CD4-positive, alpha-beta T cell treated with Interleukin-4 for 4 hours (primary cell): ENCODE data around the gene SLC24A4.

ENCODE experiments used
- DNase-seq: peaks from one replicate; pipeline ENCODE4 v3.0.0-alpha.2; 2020

SLC24A4 gene

DNA sequence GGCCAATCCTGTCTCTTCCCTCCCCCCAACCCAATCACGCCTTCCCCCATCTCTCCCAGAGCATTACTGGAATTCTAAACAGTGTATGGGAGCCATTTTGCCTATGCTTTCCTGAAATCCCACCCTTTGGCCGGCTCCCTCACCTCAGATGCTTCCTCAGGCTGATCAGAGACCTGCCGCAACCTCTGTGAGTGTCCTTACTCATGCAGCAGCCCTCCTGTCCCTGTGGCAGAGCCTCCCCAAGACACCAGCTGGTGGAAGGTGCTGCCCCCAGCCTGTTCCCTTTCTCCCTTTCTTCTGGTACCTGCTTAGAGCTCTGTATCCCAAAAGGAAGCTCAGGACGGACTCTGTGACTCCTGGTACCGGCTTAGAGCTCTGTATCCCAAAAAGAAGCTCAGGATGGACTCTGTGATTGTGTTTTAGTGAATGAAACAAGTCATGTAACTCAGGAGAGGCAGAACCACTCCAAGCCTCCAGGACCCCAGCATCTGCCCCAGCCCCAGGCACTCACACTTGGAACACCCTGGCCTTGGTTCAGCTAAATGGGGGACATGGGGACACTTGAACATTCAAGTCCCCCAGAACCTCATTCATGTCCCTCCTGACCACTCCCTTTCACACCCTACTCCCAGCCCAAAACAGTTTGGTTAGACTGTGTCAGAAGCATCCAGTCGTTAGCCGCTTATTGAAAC lies 161.3 kb downstream of the SLC24A4 start:
- DNase-seq: no peak

DNA sequence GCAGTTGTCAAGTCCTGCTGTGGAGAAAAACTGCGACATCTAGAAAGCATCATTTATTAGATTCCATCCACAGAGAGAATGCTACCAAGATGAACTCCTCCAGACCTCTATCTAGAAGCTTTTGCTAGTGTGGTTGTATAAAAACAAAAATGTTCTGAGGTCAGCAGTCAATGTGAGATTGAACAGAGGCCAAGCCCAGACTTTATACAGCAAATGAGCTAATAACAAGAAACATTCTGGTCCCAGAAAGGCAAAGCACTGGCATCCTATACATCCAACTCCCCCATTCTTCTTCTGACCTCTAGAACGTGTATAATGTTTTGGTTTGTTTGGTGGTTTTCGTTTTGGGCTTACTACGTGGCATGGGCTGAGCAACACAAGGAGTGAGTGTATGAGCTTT lies 163.9 kb downstream of the SLC24A4 start:
- no peak for DNase-seq

DNA sequence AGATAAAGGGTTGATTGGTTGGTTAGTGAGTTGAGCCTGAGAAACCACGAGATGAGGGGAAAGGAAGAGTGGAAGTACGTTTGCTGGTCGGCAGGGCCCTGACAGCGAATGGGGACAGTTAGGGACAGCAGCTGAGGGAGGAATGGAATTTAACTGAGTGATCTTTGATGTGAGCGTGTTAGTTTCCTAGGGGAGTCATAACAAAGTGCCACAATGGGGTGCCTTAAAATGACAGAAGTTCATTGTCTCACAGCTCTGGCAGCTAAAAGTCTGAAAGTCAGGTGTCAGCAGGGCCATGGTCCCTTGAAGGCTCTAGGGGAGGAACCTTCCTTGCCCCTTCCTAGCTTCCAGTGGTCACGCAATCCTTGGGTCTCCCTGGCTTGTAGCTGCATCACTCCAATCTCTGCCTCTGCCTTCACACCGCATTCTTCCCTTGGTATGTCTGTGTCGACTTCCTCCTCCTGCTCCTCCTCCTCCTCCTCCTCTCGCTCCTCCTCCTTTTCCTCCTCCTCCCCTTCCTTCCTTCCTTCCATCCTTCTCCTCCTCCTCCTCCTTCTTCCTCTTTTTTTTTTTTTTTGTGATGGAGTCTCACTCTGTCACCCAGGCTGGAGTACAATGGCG lies 164.7 kb downstream of the SLC24A4 start:
- no peak for DNase-seq

DNA sequence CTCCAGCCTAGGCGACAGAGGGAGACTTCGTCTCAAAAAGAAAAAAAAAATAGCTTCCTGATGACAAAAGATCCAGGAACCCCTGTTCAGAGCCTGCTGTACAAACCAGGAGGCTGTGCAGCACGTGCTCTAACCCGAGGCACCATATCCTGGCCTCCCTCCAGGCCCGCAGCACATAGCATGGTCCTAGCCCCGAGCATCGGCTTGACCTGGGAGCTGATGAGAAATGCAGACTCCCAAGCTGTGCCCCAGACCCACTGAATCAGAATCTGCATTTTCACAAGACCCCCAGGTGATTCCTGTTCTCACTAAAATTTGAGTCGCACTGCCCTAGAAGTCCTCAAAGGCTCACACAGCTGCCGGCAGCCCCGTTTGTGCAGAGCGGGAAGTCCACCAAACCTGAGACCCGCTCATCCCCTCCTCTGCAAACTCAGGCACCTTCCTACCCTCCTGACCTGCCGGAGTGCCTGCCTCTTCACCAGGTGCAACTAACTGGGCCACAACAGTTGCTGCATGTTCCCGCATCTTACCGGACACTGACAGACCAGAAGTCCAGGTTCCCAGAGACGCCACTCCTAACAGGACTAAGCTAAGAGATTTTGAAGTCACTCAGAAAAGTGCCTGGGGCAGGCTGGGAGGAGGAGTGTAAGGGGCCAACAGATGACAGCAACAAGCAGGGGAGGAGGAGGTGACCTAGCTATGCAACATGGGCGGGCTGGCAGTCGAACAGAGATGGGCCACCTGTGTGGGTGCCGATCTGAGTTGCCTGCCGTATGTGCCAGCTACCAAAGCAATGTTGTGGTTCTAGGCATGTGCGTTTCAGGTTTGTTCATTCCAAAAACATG lies 166.7 kb downstream of the SLC24A4 start:
- no peak for DNase-seq

DNA sequence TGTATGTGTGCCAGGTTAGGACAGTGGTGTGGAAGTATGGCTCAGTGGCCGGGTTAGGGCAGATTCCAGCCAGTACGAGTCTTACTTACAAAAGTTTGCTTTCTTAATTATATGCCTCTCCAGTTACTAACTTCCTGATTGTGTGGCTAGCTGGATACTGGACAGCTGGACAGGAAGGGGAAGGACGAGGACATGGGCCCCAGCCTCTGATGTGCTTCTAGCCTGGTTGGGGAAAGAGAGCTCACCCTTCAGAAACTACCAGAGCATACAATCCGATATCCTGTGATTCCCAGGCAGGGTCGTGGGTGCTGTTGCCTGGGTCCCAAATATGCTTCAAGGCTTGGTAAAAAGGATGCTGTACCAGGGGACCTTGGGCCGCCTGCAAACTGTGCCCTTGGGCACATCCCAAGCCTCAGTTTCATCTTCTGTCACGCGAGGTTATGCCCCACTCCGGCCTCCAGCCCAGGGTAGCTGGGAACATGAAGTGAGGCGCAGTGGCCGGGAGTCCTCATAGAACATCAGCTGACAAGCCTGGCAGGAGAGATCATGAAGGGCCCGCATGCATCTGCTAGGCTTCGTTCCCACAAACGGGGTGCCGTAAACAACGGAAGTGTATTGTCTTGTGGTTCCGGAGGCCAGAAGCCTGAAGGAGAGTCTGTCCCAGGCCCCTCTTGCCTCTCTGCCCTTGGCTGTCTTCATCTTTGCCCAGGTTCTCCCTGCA lies 167.4 kb downstream of the SLC24A4 start:
- DNase-seq: no peak

DNA sequence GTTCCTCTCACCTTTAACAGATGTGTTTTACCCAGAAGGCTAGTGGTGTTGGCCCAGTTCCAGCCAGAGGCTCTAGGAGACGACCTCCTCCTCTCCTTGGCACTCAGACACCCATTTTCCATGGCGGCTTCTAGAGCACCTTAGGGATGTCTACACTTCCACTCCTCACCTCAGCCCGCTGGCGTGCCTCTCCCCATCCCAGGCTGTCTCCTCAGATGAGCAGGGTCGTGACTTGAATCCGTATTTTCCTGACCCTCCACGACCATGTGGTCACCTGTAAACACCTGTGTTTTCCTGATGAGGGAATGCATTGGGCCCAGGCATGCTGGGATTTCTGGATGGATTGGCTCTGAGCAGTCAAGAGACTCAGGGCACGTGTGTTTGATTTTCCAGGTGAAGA lies 168.8 kb downstream of the SLC24A4 start:
- DNase-seq: no peak

DNA sequence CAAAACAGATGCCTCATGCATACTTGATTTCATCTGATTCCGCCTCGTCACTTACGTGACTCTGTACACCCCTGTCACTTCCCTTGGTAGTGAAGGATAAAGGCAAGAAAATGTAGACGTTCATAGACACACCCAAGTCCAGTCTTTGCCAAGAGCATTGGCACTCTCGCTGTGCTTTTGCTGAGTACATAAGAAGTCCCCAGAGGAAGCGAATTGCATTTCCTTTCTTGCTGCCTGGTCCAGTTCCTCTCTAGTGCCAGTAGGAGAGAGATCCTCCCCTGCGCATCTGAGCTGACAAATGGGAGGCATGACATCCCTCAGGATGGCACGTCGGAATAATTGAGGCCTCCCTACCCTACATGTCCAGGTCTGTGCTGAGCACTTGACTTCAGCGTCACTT lies 169.3 kb downstream of the SLC24A4 start:
- DNase-seq: no peak

DNA sequence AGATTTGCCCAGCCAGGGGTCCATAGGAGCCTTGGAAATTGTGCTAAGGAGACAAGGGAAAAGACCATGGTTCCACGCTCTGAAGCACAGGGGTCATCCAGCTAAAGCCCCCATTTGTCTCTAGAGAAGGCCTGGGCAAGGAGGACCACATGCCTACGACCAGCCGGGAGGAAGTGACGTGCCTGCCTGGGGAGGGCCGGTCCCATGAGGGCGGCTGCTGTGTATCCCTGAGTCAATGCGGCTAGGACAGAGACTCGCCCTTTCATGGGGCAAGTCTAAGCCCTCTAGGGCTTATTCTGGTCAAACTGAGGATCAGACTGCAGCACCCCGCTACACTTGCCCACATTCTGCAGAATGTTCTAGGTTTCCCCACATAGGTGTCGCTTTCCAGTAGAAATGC lies 170.1 kb downstream of the SLC24A4 start:
- no peak for DNase-seq

DNA sequence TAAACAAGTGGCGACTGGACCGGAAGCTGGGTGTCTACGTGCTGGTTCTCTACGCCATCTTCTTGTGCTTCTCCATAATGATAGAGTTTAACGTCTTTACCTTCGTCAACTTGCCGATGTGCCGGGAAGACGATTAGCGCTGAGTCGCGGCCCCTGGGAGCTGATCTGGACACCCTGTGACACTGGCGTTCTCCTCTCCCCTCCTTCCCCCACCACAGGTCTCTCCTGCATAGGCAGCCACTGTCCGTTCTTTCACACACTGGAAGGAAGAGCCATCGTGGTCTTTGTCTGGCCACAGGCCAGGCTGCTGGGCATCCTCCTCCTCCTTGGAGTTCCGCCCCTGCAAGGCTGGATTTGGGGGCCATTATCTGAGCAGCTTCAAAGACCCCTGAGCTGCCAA lies 170.5 kb downstream of the SLC24A4 start:
- DNase-seq: no peak

DNA sequence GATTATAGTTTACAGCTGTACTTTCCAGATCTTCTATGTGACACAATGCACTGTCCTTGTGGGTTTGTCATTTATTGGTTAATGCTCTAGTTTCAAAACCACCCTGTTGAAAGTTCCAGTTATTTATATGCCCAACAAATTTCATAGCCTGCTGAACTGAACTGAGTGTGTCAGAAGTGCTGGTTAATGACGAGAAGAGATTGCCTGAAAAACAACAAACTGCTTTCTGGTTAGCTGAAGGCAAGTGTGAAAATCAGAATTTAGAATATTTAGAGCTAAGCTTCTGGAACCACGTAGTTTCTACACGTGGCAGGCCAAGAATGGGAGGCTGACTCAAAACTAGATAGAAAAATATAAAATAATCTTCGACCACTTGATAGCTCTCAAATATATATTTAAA lies 171.5 kb downstream of the SLC24A4 start:
- no peak for DNase-seq

DNA sequence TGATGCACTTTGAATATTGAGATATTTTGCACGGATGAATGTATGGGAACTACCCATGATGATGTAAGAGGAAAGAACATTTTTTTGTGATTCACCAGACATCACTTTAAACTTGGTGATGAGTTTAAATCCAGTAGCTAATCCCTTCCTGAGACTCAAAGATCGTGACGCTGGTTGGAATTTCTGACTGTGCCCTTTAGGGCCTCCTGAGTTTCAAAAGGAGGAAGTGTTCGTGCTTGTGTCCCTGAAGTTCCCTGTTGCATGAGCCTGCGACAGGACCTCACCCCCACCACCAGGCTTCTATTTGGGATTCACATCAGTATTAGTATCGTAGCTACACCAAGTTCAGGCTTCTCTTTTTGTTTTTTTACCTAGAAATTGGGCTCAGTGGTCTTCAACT lies 172.1 kb downstream of the SLC24A4 start:
- no peak for DNase-seq

DNA sequence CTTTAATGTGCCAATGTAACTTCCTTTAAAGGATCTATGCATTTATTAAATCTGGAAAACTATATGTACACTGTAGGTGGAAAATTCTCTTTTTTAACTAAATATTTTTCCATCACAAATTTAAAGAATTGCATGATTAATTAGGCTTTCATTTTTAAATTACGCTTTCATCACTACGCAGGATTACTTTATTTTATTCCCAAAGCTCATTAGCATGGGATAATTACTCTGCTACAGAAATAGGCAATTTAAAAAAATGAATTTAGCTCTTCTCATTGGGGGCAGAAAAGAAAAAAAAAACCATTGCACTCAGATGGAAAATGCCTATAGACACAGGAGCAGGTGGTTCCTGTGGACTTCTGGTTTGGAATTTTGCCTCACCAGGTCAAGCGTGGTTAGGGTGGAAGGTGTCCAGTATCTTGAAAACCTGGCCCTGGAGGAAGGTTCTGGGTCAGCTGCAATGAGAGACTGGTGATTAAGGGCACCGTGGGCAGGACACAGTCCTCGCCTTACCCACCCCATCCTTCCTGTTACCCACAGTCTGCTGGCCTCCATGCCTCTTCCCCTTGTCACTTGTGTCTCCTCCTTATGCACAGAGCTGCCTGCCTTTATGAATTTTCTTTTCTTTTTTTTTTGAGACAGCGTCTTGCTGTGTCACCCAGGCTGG lies 173.4 kb downstream of the SLC24A4 start:
- no peak for DNase-seq

DNA sequence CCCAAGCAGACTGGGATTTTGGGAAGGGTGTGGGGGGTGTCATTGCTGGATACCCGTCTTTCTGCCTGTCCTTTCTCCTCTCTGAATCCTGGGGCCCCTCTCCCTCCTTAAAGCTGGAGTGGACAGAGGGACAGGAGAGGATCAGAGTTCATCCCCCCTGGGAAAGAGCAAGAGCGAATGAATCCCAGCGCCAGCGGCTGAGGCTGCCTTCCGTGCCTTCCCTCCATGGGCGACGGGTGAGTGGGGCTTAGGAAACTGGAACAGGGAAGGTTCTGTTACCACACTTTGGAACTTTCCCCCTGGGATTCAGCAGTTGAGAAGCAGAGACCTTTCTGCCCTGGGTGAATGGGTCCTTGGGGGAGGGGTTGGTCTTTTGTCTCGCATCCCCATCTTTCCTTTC lies 174.4 kb downstream of the SLC24A4 start:
- no peak for DNase-seq

DNA sequence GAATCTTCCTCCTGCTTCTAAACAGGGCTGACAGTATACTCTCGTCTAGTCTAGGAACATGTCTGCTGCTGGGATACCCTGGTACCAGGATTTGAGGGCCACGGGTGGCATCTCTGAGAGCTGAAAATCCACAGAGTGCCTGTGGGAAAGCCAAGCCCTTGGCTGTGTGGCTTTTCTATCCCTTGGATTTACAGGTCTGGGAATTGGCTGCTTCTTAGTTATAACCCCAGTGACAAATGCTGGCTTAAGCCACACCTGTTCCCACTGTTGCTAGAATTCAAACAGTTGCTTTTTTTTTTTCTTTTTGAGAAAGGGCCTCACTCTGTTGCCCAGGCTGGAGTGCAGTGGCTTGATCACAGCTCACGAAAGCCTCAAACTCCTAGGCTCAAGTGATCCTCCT lies 176.3 kb downstream of the SLC24A4 start:
- DNase-seq: no peak

DNA sequence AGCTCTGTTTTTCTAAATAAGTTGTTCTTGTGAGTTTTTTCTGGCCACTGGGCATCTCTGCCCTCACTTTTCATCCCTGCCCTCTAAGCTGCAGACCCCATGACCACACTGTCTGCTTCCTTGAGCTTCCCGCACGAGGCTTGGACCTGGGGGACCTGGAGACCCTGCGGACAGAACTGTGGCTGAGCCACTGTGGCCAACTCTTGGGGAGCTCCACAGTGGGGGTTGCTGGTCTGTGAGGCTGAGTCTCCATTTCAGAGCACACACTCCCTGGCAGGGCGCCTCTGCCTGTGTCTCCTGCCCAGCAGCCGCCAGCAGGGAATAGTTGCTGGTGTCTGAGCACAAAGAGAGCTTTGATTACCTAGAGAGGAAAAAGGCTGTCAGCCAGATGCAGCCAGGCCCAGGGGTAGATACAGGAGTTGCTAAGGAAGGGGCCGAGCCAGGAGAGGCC lies 177.6 kb downstream of the SLC24A4 start:
- DNase-seq: no peak

DNA sequence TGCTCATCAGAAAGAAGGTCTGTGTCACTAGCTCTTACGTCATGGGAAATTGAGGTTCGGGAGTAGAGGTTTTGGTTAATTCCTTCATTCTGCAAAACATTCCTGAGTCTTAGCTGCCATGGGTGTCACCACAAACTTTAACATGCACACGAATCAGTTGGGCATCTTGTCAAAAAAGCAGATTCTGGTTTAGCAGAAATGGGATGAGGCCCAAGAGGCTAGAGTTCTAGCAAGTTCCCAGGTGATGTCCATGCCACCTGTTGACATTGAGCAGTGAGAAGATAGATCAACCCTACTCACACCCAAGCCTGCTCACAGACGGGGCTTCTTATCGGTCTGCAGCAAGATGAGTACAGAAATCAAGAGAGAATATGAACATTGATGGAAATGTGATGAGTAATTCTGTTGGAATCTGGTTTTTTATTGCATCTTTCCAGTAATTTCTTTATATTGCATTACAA lies 179.0 kb downstream of the SLC24A4 start:
- DNase-seq: no peak

DNA sequence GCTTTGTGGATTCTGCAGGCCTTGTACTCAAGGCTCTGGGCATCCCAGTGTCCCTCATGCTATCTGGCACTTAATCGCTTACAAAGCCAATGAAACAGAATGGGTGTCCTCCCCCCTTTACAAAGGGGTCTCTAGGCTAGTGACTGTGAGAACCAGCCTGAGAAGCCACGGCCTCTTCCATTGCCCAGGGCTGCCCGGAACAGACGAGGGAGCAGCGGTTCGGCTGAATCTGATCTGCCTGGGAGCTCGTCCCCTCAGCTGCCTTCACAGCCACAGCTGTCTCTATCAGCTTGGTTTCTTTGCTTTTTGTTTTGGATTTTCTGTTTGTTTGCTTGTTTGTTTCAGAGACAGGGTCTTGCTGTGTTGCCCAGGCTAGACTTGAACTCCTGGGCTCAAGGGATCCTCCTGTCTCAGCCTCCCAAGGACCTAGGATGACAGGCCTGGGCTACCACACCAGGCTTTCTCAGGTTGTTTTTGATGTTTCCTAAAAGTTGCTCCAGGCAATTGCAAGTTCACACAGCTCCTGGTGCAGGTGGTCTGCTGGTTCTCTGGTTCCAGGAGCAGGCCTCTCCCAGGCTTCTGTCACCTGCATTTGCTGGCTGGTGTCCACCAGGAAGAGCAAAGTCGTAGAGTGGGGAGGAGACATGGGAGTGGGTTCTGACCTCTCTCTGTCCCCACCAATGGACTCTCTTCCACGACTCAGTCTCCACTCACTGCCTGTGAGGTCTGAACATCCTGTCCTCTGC lies 179.7 kb downstream of the SLC24A4 start:
- DNase-seq: no peak

DNA sequence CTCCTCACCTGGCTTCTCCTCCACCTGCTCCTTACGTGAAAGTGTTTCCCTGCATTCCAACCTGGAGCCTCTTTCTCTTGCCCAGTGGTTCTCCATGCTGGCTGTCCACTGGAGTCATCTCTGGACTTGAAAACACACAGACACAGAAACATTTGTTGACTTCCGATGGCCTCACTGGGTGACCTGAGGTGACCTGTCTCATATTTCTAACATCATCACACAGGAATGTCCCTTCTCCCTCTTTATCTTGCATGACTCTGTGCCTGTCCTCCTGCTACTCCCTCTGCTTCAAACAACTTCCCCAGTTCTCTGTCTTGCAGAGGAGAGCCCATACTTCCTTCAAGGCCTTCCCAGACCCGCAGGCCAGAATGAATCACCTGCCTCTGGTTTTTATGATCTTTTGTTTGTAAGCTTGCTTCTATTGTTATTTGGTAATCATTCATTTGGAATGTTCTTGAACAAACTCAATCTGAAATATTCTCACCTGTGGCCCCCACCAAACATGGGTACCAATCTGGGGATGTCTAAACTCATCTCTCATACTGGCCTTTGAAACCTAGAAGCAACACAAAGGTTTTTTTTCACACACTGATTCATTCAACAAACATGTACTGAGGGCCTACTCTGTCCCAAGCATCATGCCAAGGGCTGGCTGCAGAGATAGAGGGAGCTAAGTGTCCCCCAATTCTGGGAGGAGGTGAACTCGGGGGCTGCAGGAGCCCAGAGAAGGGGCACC lies 181.0 kb downstream of the SLC24A4 start:
- no peak for DNase-seq

DNA sequence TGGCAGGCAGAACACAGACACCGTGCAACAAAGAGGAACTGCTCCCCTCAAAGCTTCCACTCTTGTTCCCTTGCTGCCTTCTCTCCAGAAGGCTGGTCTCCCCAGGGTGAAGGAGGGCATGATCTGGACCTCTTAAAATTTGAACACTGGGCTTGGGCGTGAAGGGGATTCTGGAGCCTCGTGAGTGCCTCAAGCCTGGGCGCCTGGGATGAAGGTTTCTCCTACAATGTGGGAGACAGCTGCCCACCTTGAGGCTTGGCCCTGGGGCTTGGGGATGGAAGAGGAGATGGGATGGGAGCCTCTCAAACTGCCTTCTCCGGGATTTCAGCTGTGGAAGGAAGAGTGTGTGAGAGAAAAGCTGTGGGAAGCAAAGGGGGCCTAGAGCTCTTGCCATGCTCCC lies 182.9 kb downstream of the SLC24A4 start:
- no peak for DNase-seq

DNA sequence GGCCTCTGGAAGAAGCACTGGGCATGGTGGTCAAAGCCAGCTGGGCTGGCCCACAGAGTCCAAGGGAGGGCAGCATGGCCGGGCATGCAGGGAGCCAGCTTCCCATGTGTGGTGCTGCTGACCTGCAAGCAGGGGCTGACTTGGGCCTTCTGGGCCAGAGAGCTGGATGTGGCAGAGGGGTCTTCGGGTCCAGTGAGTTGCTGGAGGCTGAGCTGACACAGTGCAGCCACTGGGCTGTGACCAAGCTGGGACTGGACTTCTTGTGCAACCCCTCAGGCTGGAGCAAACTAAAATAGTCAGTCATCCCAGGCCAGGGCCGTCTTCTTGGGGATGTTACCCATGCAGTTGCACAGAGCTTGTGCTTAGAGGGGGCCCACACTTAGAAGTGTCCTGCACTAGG lies 183.3 kb downstream of the SLC24A4 start:
- DNase-seq: no peak

DNA sequence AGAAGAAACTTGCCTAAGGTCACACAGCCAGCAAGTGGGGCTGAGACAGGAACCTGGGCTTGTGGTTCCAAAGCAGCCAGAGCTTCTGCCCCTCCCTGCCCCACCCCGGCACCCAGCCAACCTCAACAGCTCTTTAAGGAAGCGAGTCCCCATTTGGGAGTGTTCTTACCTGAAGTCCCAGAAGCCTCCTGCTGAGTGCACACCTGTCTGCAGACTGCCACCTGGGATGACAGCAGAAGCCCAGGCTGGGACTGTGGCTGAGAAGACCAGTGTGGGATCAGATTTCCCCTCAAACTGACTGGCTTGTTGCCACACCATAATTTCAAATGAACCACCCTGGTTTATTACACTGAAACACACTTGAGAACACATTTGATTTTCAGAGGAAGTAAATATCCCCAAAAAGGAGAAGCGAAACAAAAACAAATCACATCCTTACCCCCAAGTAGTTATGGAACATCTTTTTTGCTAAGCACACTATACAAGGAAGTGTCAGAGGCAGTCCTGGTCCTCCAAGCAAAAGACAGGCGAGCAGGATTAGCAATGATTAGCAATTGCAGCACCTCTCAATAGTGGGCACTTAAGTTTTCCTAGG lies 184.3 kb downstream of the SLC24A4 start:
- no peak for DNase-seq
